ENCODE data around the gene WRAP73. TPM values are rescaled to one million over a fixed set of nuclear protein-coding genes. Genes with fewer than 3 reads are reported as not detected.

WRAP73 gene
- total and polyA plus RNA-seq, 12 donors: 7.5 to 16.5 (median 10.3) TPM

DNA sequence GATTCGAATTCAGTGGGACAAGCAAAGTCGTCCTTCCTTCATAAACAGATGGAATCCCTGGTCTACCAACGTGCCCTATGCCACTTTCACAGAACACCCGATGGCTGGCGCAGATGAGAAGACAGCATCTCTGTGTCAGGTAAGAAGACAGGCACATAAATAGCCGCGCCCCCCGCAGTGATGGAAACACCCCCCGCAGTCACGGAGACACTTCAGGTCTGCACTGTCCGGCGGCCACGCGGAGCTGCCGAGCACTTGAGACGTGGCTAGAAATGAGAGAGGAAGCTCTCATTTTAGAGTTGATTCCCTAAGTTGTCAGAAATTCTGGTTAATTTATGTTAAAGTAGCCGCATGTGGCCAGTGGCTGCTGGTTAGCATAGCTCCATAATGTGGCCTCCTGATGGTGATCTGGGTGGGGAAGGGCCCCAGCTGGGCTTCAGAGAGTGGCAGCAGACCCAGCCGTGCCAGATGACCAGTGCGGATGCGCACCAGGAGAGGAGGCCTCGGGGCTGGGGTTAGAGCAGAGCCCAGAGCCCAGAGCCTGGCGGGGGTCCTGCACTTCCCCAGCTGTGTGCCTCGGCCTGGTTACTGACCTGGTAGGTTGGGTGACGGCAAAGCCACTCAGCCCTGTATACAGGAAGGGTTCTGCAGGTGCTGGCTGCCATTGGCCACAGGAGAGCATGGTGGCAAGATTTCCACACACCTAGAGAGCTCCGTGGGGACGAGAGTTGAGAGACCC, 22.2 kb downstream of the WRAP73 start:
- no peak for DNase-seq
- whole genome bisulfite sequencing, 2 donors: 93 to 94% methylated on average over 26 of the region's 26 CpGs

DNA sequence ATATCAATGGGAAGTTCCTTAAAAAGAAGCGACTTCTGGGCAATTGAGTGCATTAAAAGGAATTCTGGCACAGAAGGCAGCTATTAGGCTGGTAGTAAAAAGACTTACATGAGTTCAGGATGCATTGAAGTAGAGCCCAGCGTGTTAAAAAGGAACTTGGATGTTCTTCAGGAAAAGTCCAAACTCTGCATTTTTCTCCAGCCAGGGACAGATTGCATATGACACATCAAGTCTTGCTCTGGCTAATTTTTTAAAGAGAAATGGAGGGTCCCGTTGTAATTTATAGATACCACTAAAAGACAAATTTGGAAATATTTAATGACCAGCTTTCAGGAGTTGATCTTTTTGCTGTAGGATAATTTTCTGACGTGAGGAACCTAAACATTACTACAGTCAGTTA, 23.9 kb downstream of the WRAP73 start:
- peaks cover 0 to 52% (median 27%) of the 10 kb centered on the region in 9 donors for H3K36me3 ChIP-seq
- no peaks in the 10 kb centered on the region for H3K27me3 ChIP-seq
- peak overlapping the region in 7 of 10 donors; percentile 85 to 100 (median 99) for H3K4me3 ChIP-seq
- H3K9me3 ChIP-seq: no peaks in the 10 kb centered on the region
- intact Hi-C loops (cut with DNase I): no loop called here
- TF ChIP-seq, protein P1, sequence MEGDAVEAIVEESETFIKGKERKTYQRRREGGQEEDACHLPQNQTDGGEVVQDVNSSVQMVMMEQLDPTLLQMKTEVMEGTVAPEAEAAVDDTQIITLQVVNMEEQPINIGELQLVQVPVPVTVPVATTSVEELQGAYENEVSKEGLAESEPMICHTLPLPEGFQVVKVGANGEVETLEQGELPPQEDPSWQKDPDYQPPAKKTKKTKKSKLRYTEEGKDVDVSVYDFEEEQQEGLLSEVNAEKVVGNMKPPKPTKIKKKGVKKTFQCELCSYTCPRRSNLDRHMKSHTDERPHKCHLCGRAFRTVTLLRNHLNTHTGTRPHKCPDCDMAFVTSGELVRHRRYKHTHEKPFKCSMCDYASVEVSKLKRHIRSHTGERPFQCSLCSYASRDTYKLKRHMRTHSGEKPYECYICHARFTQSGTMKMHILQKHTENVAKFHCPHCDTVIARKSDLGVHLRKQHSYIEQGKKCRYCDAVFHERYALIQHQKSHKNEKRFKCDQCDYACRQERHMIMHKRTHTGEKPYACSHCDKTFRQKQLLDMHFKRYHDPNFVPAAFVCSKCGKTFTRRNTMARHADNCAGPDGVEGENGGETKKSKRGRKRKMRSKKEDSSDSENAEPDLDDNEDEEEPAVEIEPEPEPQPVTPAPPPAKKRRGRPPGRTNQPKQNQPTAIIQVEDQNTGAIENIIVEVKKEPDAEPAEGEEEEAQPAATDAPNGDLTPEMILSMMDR (IDR thresholded peaks at IDR 0.05): no peak
- DNase-seq: no peak
- no peak for ATAC-seq
- H3K27ac ChIP-seq: peak overlapping the region in 2 of 10 donors; percentile 81 to 91
- WGBS, 2 donors: 82% methylated on average over 4 of the region's 4 CpGs
- peaks cover 12 to 38% (median 27%) of the 10 kb centered on the region in 9 donors for H3K4me1 ChIP-seq

More for the DNA sequence above, 22.2 kb downstream of the WRAP73 start:
- ATAC-seq: no peak
- intact Hi-C loops (cut with DNase I): no loop called here
- Histone ChIP-seq H3K27ac (no peak overlapping the region), H3K36me3 (peaks cover 0 to 64% (median 44%) of the 10 kb centered on the region in 9 donors), H3K27me3 (no peaks in the 10 kb centered on the region), H3K4me1 (peaks cover 12 to 35% (median 26%) of the 10 kb centered on the region in 9 donors), H3K4me3 (no peak overlapping the region), H3K9me3 (no peaks in the 10 kb centered on the region)
- TF ChIP-seq, protein P1 (IDR thresholded peaks at IDR 0.05): no peak

DNA sequence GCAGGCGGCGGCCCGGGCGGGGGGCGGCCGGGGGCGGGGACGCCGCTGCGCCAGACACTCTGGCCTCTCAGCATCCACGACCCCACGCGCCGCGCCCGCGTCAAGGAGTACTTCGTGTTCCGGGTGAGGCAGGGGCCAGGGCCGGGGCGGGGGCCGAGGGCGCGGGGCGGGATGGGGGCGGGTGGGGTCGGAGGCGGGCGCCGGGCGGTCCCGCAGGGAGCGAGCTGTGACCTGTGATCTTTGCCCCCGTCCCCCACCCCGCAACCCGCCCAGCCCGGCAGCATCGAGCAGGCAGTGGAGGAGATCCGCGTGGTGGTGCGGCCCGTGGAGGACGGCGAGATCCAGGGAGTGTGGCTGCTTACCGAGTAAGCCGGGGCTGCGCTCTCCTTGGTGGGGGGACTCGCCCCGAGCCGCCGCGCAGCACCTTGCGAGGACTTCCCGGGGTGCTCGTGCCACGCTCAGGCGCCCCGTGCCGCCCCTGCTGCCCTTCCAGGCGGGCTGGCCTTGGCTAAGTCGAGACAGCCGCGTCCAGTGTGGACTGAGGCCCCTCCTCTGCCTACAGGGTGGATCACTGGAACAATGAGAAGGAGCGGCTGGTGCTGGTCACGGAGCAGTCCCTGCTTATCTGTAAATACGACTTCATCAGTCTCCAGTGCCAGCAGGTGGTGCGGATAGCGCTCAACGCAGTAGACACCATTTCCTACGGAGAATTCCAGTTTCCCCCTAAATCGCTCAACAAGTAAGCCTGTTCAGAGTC, 24.6 kb downstream of the WRAP73 start:
- H3K4me1 ChIP-seq: peaks cover 12 to 40% (median 27%) of the 10 kb centered on the region in 9 donors
- DNase-seq (peak; percentile 29 to 34), ATAC-seq (peak in 5 of 8 donors; percentile 3 to 23 (median 14))
- H3K4me3 ChIP-seq: peak overlapping the region; percentile 75 to 100 (median 92)
- intact Hi-C loops (cut with DNase I): no loop called here
- H3K36me3 ChIP-seq: peaks cover 0 to 45% (median 26%) of the 10 kb centered on the region in 9 donors
- 2% methylated on average over 50 to 68 of the region's 71 CpGs for WGBS, 2 donors
- H3K9me3 ChIP-seq: no peaks in the 10 kb centered on the region
- TF ChIP-seq, protein P1 (IDR thresholded peaks at IDR 0.05): no peak
- peak overlapping the region; percentile 24 to 91 (median 82) for H3K27ac ChIP-seq
- H3K27me3 ChIP-seq: no peaks in the 10 kb centered on the region
